Erythroblast (primary cell): ENCODE data around the gene MPHOSPH10.
"Not testable (repeated sequence)": the region's sequence is repeated elsewhere in the genome, so short reads cannot be mapped to it uniquely, and the experiment has no call there.

ENCODE experiments used
- DNase-seq, 2 experiments: peaks; one replicate each; lab custom pipeline; 2025; lab: John Stamatoyannopoulos, UW
- GATA1 ChIP-seq: IDR thresholded peaks from 2 replicates; pipeline ENCODE4 v1.6.1; 2011; ENCODE audit warnings: low read depth, mild to moderate bottlenecking, control low read depth, low read length, moderate library complexity
- POLR2A ChIP-seq: IDR thresholded peaks from 2 replicates; pipeline ENCODE4 v1.6.1; 2011; ENCODE audit warnings: mild to moderate bottlenecking, low read length

MPHOSPH10 gene

DNA sequence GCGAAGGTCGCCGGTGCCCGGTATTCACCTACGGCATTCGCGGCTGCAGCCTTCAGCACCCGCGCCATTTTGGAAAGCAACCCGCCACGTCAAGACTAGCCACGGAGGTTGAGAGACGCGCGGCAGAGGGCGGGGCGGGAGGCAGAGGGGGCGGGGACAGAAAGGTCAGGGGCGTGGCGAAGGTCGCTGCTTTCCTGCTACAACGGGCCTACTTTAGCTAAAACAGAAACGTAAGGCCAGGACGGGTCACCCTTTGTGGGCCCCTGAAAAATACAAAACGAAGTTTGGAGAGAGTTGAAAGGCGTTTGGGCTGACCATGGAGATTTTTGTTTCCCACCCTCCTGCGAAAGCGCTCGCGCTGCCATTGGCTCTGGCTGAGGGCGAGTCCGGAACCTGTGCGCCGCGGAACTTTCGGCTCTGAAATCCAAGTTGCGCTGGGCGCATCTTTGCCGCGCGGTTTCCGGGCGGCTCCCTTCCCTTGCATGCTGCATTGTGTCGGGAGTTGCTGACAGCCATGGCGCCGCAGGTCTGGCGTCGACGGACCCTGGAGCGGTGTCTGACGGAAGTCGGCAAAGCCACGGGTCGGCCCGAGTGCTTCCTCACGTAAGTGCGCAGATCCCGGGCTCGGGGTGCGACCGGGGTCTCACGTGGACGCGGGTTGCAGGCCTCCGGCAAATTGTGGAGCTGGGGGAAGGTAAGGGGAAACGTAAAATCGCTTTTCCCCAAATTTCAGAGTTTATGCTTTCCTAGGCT, at the start of gene MPHOSPH10, which contains the start of gene MCEE:
Gene MPHOSPH10 (plus strand): TSS at position 483 of the 753 bp plus-strand sequence. CDS start 32 bp downstream, at position 515.
Gene MCEE (minus strand): TSS at position 78 of the 753 bp plus-strand sequence. CDS start 10 bp downstream, at position 68.
- DNase-seq = peak; percentile 92 to 95
- TF ChIP-seq POLR2A (peak; percentile 71), GATA1 (no peak)

DNA sequence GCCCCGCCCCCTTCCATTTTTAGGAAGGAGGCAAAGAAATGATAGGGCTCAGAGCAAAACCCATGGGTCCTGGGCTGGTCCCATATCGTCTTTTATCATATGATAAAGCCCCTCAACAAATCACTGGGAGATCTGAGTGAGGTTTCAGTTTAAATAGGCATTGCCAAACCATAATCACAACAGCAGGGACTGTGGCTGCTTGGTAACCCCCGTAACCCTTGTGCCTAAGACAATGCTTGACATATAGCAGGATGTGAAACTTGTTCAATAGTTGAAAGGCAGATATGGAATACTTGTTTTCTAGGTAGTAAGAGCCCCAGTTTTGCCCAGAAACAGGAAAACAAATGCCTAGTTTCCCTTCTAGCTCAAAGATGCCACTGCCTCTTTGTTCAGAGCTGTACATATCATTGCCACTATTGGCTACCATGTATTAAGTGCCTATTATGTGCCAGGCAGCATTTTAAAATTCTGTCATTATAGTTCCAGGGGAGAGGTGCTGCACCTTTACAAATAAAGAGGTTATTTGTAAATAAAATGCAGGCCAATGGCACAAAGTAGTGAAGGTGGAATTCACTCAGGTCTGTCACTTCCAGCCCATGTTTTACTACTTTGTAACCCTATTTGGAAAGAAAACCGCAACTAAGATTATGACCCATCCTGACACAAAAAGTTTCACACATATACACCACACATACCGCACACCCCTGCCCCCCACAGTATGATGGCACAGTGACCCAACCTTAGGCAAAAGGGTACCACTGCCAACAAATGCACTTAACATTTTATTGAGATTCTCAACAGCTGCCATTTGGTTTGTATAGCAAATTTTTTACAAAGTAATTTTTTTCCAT, 47.8 kb upstream of the MPHOSPH10 start:
- no peak for TF ChIP-seq GATA1
- no peak for TF ChIP-seq POLR2A
- DNase-seq = no peak

GRCh38 chr2:71083297-71083696, 47.1 kb upstream of the MPHOSPH10 start:
- not testable (repeated sequence) for DNase-seq

GRCh38 chr2:71083752-71084312, 46.6 kb upstream of the MPHOSPH10 start:
- not testable (repeated sequence) for DNase-seq

DNA sequence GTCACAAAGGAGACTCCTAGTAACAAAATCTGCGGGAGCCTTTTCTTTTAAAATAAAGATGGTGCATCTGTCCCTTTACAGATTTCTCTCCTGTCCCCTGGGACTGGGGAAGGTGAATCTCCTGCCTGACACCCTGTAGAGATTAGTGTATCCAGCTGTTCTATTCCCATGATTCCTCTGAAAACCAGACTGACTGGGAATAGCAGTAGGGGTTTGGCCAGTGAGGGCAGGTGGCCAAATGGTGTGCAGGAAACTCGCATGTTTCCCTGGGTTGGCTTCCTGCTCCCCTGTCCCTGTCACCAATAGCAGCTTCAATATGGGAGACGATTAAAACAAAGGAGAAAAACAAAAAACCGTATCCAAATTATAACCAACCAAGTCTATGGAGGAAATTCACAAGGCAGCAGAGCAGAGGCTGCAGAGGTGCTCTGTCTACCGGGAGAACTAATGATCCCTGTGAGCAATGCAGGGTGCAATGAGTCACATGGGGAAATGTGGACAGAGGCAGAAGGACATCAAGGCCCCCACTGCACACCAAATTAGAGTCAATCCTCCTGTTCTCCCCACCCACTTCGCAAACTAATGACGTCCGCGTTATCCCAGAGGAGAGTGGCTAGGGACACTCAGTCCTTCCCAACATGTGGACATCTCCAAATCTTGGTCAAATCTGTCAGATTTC, 45.0 kb upstream of the MPHOSPH10 start:
- not testable (repeated sequence) for DNase-seq

DNA sequence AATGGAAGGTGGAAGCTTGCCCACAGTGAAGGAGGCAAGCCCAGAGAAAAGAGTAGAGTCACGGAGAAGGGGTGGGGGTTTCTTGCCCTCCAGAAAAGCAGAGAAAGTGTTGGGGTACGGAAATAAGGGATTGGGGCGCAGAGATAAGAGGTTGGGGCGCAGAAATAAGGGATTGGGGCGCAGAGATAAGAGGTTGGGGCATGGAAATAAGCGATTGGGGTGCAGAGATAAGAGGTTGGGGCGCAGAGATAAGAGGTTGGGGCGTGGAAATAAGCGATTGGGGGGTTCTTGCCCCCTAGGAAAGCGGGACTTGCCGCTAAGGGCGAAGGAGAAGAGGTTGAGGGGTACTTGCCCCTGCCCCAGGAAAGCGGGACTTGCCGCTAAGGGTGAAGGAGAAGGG, 41.0 kb upstream of the MPHOSPH10 start:
- DNase-seq = not testable (repeated sequence)

DNA sequence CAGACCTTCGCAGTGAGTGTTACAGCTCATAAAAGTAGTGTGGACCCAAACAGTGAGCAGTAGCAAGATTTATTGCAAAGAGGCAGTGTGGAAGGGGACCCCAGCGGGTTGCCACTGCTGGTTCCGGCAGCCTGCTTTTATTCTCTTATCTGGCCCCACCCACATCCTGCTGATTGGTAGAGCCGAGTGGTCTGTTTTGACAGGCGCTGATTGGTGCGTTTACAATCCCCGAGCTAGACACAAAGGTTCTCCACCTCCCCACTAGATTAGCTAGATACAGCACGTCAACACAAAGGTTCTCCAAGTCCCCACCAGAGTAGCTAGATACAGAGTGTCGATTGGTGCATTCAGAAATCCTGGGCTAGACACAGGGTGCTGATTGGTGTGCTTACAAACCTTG, 38.6 kb upstream of the MPHOSPH10 start:
- not testable (repeated sequence) for DNase-seq

DNA sequence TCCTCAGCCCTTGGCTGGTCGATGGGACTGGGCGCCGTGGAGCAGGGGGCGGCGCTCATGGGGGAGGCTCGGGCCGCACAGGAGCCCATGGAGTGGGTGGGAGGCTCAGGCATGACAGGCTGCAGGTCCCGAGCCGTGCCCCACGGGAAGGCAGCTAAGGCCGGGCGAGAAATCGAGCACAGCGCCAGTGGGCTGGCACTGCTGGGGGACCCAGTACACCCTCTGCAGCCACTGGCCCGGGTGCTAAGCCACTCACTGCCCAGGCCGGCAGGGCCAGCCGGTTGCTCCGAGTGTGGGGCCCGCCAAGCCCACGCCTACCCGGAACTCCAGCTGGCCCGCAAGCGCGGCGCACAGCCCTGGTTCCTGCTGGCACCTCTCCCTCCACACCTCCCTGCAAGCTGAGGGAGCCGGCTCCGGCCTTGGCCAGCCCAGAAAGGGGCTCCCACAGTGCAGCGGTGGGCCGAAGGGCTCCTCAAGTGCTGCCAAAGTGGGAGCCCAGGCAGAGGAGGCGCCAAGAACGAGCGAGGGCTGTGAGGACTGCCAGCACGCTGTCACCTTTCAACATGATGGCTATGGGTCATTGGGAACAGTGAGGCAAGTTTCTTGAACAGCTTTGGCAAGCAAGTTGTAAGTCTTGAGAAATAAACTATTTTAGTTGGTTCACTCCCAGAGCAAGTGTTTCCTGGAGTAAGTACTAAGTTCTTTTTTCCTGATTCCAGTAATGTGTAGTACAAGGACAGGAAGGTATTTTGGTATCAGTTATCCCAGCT, 37.8 kb upstream of the MPHOSPH10 start:
- not testable (repeated sequence) for DNase-seq

DNA sequence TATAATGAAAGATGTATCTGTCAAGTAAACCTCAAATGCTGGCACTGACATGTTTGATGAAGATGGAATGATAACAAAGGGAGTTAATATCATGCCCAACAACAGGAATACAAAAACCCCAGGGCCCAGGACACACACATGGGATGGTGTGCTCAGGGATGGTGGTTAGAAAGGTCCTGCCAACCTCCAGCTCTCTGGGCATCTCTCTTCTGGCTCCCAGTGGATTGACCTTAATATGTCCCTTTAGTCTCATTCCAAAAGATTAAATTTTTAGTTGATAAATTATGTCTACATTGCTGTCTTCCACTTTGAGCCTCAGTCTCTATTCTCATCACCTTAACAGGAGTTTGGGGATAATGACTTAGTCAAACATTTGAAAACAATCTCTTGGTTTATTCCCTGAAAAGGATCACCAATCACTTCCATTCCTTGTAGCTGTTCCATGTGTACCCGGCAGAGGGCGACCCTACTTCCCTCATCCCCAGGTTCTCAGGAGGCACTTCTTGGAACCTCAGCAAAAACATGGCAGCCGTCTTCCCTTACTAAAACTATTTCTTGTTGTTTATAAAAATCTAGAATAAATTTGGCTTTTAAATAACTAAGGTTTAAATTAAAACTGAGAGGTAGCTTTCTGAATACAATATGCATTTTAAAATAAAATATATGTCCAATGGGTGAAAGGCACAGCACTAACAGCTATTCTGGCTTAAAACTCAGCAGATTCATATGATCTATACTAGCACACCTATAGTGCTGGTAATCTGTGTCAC, 30.1 kb upstream of the MPHOSPH10 start:
- TF ChIP-seq GATA1 (no peak), POLR2A (no peak)
- peak; percentile 62 to 76 for DNase-seq

- no peak for TF ChIP-seq POLR2A
- TF ChIP-seq GATA1 = no peak
- DNase-seq = no peak
Observed at GRCh38 chr2:71101656-71102055, 28.8 kb upstream of the MPHOSPH10 start.

DNA sequence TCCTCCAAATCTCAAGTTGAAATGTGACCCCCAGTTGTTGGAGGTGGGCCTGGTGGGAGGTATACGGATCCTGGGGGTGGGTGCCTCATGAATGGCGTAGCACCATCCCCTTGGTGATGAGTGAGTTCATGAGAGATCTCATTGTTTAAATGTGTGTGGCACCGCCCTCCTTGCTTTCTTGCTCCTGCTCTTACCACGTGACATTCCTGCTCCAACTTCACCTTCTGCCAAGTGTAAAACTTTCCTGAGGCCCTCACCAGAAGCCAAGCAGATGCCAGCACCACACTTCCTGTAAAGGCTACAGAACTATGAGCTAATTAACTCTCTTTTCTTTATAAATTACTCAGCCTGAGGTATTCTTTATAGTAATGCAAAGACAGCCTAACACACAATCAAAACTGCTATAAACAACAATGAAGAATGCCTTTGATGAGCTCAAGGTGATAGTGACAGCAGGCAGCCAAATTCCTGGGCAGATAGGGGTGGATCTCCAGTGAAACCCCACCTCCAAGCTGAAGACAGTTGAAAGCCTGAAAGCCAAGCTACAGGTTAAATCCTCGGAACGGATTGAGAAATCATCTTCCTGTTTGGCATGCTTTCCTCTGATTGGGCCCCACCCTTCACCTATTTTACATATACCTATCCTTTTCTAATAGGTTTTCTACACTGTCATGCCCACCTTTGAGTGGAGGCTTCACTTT, 27.3 kb upstream of the MPHOSPH10 start:
- no peak for DNase-seq

GRCh38 chr2:71103809-71104208, 26.6 kb upstream of the MPHOSPH10 start:
- no peak for DNase-seq
- TF ChIP-seq POLR2A = no peak
- no peak for TF ChIP-seq GATA1

More for the DNA sequence above, 27.3 kb upstream of the MPHOSPH10 start:
- TF ChIP-seq POLR2A (no peak), GATA1 (no peak)

GRCh38 chr2:71106463-71106862, 24.0 kb upstream of the MPHOSPH10 start:
- DNase-seq = not testable (repeated sequence)
